MM.1S (cell line): ENCODE data around the gene USF3.

Source experiments
- DNase-seq: peaks from one replicate; pipeline ENCODE4 v3.0.0-alpha.2; 2015
- H2AFZ ChIP-seq: fragments of 300-600 bp; sonication (generic); 2 replicates; pipeline ENCODE4 v1.6.0; 2016; ENCODE audit warnings: antibody characterized with exemption, low read length
- H3F3A ChIP-seq: fragments of 300-600 bp; sonication (generic); 2 replicates; pipeline ENCODE4 v1.6.1; 2016; ENCODE audit warnings: mild to moderate bottlenecking, antibody characterized with exemption, low read length, moderate library complexity, mixed read lengths; ENCODE audit not compliant: insufficient read depth
- H3K27ac ChIP-seq: fragments of 300-600 bp; sonication (generic); 2 replicates; pipeline ENCODE4 v1.5.1; 2016; ENCODE audit warnings: mild to moderate bottlenecking, low read length
- H3K27me3 ChIP-seq: fragments of 300-600 bp; sonication (generic); replicated peaks from 2 replicates; pipeline ENCODE4 v1.6.0; 2016; ENCODE audit warnings: low read length; ENCODE audit not compliant: insufficient read depth
- H3K36me3 ChIP-seq: fragments of 300-600 bp; sonication (generic); replicated peaks from 2 replicates; pipeline ENCODE4 v1.6.1; 2016; ENCODE audit warnings: mild to moderate bottlenecking, low read length, mixed read lengths; ENCODE audit not compliant: insufficient read depth
- H3K4me1 ChIP-seq: fragments of 300-600 bp; sonication (generic); 2 replicates; pipeline ENCODE4 v1.6.1; 2016; ENCODE audit warnings: low read length, mixed read lengths
- H3K4me2 ChIP-seq: fragments of 300-600 bp; sonication (generic); 2 replicates; pipeline ENCODE4 v1.6.0; 2016; ENCODE audit warnings: low read depth, low read length
- H3K4me3 ChIP-seq: fragments of 300-600 bp; sonication (generic); 2 replicates; pipeline ENCODE4 v1.5.1; 2016; ENCODE audit warnings: low read length, mixed read lengths
- H3K79me2 ChIP-seq: fragments of 300-600 bp; sonication (generic); 2 replicates; pipeline ENCODE4 v1.6.1; 2016; ENCODE audit warnings: mixed run types, low read length, mixed read lengths
- H3K9ac ChIP-seq: fragments of 300-600 bp; sonication (generic); 2 replicates; pipeline ENCODE4 v1.6.1; 2016; ENCODE audit warnings: low read length, mixed read lengths
- H3K9me2 ChIP-seq: fragments of 300-600 bp; sonication (generic); replicated peaks from 2 replicates; pipeline ENCODE4 v1.6.1; 2016; ENCODE audit warnings: mild to moderate bottlenecking, low read length, mixed read lengths; ENCODE audit not compliant: insufficient read depth
- H3K9me3 ChIP-seq: fragments of 300-600 bp; sonication (generic); replicated peaks from 2 replicates; pipeline ENCODE4 v1.6.1; 2016; ENCODE audit warnings: mild to moderate bottlenecking, low read length, mixed read lengths; ENCODE audit not compliant: insufficient read depth
- H4K20me1 ChIP-seq: fragments of 300-600 bp; sonication (generic); 2 replicates; pipeline ENCODE4 v1.6.1; 2016; ENCODE audit warnings: mild to moderate bottlenecking, low read length, moderate library complexity, mixed read lengths; ENCODE audit not compliant: insufficient read depth
- CTCF ChIP-seq: fragments of 300-600 bp; sonication (generic); IDR thresholded peaks from 2 replicates; pipeline ENCODE4 v1.5.1; 2016; ENCODE audit warnings: antibody characterized with exemption, low read length, mixed read lengths
- EZH2 ChIP-seq: fragments of 300-600 bp; sonication (generic); optimal IDR thresholded peaks from 2 replicates; pipeline ENCODE3; 2017; ENCODE audit warnings: low read depth, mild to moderate bottlenecking, antibody characterized with exemption, low read length, mixed read lengths
- EZH2phosphoT487 ChIP-seq: fragments of 300-600 bp; sonication (generic); IDR thresholded peaks from 2 replicates; pipeline ENCODE4 v1.6.1; 2018; ENCODE audit warnings: antibody characterized with exemption, low read length

Gene USF3

DNA sequence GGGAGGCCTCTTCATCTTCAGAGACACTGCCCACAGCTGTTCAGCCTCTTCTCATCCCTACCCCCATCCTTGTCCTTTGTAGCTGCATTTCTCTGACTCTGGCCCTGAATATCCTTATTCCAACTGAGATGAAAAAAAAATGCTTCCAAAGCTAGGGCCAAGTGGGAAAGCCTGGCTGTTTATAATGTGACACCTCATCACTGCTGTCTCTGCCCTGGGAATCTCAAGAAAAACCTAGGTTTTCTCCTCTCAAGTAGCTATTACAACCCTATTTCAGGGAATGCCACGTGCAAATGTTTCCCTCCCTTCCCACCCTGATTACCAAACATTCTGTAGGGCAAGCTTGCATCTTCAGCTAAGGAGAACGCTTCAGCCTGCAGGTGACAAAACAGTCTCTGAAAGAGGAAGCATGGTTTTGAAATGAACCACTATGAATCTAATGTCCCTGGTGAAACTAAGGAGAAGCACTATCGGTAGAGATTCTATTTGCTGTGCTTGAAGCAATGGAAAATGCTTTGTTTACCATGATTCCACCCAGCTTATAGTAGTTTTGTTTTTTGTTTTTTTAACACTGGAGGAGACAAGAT lies 65.4 kb downstream of the USF3 start:
- no peak overlapping the region for H2AFZ ChIP-seq
- no peak overlapping the region for H3K4me2 ChIP-seq
- H4K20me1 ChIP-seq, result no peaks in the 10 kb centered on the region

DNA sequence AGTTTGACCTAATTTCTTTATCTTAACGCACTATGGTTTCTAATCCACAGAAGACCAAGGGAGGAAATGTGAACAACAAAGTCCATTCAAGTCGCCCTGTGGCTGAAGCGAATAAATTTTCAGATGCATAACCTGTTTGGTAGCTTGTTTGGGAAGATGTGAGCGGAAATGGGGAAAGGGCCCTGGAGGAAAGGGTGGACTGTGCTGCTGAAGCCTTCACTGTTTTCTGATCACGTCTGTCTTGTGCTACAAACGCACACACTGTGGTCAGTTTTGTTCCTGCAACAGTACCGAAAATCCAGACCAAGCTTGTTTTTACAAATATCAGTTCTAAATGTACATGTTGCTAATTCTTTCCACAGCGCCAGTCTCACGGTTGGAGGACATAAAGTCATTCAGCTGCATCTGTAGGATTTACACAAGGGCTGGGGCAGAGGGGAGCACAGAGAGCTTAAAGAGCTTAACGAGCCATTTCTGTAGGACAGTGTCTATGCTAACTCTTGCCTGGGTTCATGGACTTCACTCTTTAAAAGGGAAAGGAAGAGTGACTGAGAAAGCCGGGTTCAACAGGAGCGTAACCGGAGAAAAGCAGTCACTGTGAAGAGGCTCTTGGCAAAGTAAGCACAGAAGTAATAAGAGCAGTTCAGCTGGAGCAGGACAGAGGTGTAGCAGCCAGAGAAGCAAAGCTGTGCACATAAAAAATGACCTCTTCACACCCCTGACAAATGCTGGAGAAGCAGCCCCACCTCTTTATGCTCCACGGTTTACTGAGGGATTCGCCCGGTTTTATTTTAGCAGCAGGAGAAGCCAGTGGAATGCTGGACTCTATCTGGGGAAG lies 66.6 kb downstream of the USF3 start:
- TF ChIP-seq CTCF (no peak), EZH2phosphoT487 (no peak), EZH2 (no peak)
- H2AFZ ChIP-seq, result no peak overlapping the region
- H3K9me3 ChIP-seq, result no peaks in the 10 kb centered on the region
- no peak overlapping the region for H3K4me2 ChIP-seq
- no peaks in the 10 kb centered on the region for H3F3A ChIP-seq
- H4K20me1 ChIP-seq, result no peaks in the 10 kb centered on the region
- no peak overlapping the region for H3K9ac ChIP-seq
- no peaks in the 10 kb centered on the region for H3K79me2 ChIP-seq
- H3K4me1 ChIP-seq, result peaks cover 13% of the 10 kb centered on the region
- no peak for DNase-seq
- H3K27me3 ChIP-seq, result no peaks in the 10 kb centered on the region
- H3K4me3 ChIP-seq, result no peak overlapping the region
- no peaks in the 10 kb centered on the region for H3K9me2 ChIP-seq
- no peaks in the 10 kb centered on the region for H3K36me3 ChIP-seq
- H3K27ac ChIP-seq, result no peak overlapping the region

More for the DNA sequence above, 65.4 kb downstream of the USF3 start:
- Histone ChIP-seq H3K27ac (peak overlapping the region; percentile 16; the same call in 1 of the 2 replicates), H3K4me3 (no peak overlapping the region), H3K79me2 (no peaks in the 10 kb centered on the region), H3F3A (no peaks in the 10 kb centered on the region), H3K9ac (no peak overlapping the region), H3K9me3 (no peaks in the 10 kb centered on the region), H3K4me1 (peaks cover 13% of the 10 kb centered on the region), H3K36me3 (no peaks in the 10 kb centered on the region), H3K27me3 (no peaks in the 10 kb centered on the region), H3K9me2 (no peaks in the 10 kb centered on the region)
- DNase-seq, result no peak
- TF ChIP-seq CTCF (no peak), EZH2phosphoT487 (no peak), EZH2 (no peak)

DNA sequence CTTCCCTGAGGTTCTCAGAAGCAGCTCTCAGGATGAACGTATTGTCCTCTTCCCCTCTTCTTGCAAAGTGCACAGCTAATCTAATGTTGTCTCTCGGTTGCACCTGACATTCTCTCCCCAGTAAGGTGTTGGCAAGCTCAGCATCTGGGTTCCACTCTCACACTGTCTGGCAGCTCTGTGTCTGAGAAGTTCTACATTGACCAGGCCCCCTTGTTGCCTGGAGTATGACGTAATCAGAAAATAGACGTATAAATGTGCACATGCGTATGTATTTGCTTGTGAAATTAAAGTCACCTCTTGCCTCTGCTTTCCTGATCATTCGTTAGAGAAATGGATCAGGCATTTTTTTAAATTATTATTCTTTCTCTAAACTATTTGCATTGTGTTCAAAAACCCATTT lies 67.7 kb downstream of the USF3 start:
- Histone ChIP-seq H4K20me1 (no peaks in the 10 kb centered on the region), H3K79me2 (no peaks in the 10 kb centered on the region), H3K4me1 (peaks cover 13% of the 10 kb centered on the region), H3K27me3 (no peaks in the 10 kb centered on the region), H3K4me2 (no peak overlapping the region), H3K4me3 (no peak overlapping the region), H3F3A (no peaks in the 10 kb centered on the region), H3K9ac (no peak overlapping the region), H3K9me3 (no peaks in the 10 kb centered on the region), H3K9me2 (no peaks in the 10 kb centered on the region), H2AFZ (no peak overlapping the region), H3K36me3 (no peaks in the 10 kb centered on the region), H3K27ac (no peak overlapping the region)
- no peak for DNase-seq
- TF ChIP-seq EZH2, result no peak
- TF ChIP-seq EZH2phosphoT487, result no peak
- TF ChIP-seq CTCF, result no peak
